ENCODE data around the gene CARS2.

CARS2 gene

DNA sequence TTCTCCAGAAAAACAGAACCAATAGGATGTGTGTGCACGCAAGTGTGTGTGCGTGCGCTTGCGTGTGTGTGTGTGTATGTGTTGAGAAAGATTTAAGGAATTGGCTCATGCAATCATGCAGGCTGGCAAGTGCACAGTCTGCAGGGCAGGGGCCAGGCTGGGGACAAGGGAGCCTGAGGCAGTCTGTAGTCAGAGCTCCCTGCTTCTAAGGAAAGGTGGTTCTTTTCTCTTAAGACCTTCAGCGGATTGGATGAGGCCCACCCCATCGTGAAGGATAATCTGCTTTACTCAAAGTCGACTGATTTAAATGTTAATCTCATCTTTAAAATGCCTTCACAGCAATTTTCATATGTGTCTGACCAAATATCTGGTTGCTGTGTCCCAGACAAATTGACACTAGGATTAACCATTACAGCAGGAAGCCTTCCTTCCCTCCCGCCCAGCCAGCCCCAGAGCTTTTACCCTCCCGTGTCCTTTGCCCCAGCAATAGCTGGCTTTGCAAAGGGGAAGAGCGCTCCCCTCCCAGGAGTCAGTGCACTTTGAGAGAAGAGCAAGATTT is 105.6 kb downstream of the CARS2 start:
- Histone ChIP-seq H3K27ac (ENCODE audit: low read length) (no peak overlapping the region), H3K27me3 (ENCODE audit: control insufficient read depth, insufficient read depth, low read length) (no peaks in the 10 kb centered on the region), H3K36me3 (ENCODE audit: control insufficient read depth, low read depth, low read length) (no peaks in the 10 kb centered on the region), H3K9ac (ENCODE audit: low read length) (no peak overlapping the region), H3K4me3 (ENCODE audit: low read length) (no peak overlapping the region), H3K9me3 (ENCODE audit: control insufficient read depth, low read depth, low read length) (no peaks in the 10 kb centered on the region), H3K4me1 (ENCODE audit: control insufficient read depth, low read depth, low read length) (no peaks in the 10 kb centered on the region)

DNA sequence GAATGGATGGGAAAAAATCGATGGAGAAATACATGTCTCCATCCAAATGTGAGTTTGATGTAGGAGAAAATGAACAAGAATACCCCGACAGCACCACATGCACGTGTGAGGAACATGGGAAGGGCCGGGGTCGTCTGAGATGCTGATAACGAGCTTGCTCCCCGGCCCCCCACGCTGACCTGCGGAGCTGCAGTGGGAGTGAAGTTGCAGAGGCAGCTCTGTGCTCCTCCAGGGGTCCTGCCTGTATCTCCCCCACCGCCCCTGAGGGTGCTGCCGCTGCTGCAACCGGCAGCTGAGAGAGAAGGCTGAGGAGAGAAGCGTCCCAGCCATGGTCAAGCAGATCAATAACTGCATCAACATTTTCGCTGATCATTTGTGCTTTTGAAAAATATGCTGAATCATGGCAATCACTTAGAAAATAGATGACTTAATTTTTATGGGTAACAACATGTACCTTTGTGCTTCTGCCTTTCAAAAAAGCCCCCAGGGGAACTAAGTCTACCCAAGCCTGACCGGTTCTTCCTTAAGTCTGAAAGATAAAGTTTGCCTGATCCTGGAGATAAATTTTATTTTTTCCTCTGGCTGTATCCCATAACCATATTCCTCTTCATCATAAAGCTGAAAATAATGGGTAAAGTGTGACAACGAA is 108.8 kb downstream of the CARS2 start:
- no peaks in the 10 kb centered on the region for H3K9me3 ChIP-seq (ENCODE audit: control insufficient read depth, low read depth, low read length)
- H3K4me3 ChIP-seq (ENCODE audit: low read length), result no peak overlapping the region
- H3K36me3 ChIP-seq (ENCODE audit: control insufficient read depth, low read depth, low read length), result no peaks in the 10 kb centered on the region
- no peaks in the 10 kb centered on the region for H3K4me1 ChIP-seq (ENCODE audit: control insufficient read depth, low read depth, low read length)
- H3K9ac ChIP-seq (ENCODE audit: low read length), result no peak overlapping the region
- no peak overlapping the region for H3K27ac ChIP-seq (ENCODE audit: low read length)
- no peaks in the 10 kb centered on the region for H3K27me3 ChIP-seq (ENCODE audit: control insufficient read depth, insufficient read depth, low read length)

DNA sequence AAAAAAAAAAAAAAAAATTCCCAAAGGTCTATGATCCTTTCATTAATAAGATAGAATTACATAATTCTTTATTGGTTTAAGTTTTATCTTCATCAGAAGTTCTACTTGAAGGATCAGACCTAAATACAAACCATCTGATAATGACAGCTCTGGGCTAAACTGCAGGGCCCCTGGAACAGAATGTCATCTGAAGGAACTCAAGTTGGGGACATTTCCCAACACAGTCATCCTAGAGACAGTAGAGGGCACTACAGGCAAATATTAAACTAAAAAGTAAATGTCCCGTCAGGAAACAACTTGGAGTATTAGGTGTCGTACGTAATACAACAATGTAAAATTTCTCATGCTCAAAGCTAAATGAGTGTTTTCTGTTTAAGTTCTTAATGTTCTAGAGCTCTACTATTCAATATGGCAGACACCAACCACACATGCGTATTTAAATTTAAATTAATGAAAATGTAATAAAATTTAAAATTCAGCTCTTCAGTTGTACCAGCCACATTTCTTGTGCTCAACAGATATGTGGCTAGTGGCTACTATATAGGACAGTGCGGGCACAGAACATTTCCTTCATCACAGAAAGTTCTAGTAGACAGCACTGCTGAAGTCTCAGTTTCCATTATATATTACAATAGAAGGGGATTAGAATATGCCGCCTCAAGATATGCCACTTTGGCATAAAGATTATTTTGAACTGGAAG is 112.3 kb downstream of the CARS2 start:
- Histone ChIP-seq H3K36me3 (ENCODE audit: control insufficient read depth, low read depth, low read length) (no peaks in the 10 kb centered on the region), H3K4me1 (ENCODE audit: control insufficient read depth, low read depth, low read length) (peaks cover 4% of the 10 kb centered on the region), H3K27ac (ENCODE audit: low read length) (no peak overlapping the region), H3K27me3 (ENCODE audit: control insufficient read depth, insufficient read depth, low read length) (no peaks in the 10 kb centered on the region), H3K9me3 (ENCODE audit: control insufficient read depth, low read depth, low read length) (no peaks in the 10 kb centered on the region), H3K4me3 (ENCODE audit: low read length) (no peak overlapping the region), H3K9ac (ENCODE audit: low read length) (no peak overlapping the region)

GRCh38 chr13:110592665-110593064 is 113.3 kb downstream of the CARS2 start:
- Histone ChIP-seq H3K9ac (ENCODE audit: low read length) (no peak overlapping the region), H3K27ac (ENCODE audit: low read length) (no peak overlapping the region), H3K9me3 (ENCODE audit: control insufficient read depth, low read depth, low read length) (no peaks in the 10 kb centered on the region), H3K4me1 (ENCODE audit: control insufficient read depth, low read depth, low read length) (peaks cover 4% of the 10 kb centered on the region), H3K36me3 (ENCODE audit: control insufficient read depth, low read depth, low read length) (no peaks in the 10 kb centered on the region), H3K4me3 (ENCODE audit: low read length) (no peak overlapping the region), H3K27me3 (ENCODE audit: control insufficient read depth, insufficient read depth, low read length) (no peaks in the 10 kb centered on the region)
